Kidney tubule cell (primary cell): ENCODE data around the gene DOHH.

Experiments
- DNase-seq: peaks from one replicate; pipeline ENCODE4 v3.0.0-alpha.2; 2018; ENCODE audit warnings: low spot score

Gene DOHH, protein sequence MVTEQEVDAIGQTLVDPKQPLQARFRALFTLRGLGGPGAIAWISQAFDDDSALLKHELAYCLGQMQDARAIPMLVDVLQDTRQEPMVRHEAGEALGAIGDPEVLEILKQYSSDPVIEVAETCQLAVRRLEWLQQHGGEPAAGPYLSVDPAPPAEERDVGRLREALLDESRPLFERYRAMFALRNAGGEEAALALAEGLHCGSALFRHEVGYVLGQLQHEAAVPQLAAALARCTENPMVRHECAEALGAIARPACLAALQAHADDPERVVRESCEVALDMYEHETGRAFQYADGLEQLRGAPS

DNA sequence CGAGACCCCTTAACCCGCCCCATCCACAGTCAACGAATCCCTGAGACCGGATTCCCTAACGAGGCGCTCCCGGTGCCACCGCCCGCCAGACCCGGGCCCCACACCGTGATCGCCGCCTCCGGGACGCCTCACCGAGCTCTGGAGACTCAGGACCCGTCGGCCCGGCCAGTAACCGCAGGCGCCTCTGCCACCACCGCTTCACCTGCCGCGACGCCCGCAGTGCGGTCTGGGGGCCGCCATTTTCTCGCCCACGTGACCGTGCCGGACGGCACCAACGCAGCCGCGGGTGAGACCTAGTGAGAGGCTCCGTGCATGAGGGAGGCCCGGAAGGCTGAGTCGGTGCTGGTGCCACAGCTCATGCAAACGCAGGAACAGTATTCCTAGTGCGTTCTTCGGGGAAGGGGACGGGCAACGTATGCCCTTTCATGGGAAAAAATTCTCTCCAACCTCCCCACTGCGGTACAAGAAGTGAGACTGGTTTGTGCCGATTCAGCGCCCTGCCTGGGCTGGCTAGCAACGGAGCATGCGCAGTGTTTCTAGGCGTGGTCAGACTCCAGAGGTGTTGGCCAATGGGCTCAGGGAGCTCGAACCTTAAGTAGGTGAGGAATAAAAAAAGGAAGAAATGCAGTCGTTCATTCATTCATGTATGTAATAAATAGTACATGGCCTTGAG lies at the start of gene DOHH:
Gene DOHH, minus strand, starts transcription at position 246 of the 673 bp plus-strand sequence. CDS start 3,860 bp downstream, outside the sequence.
- peak; percentile 97 for DNase-seq

DNA sequence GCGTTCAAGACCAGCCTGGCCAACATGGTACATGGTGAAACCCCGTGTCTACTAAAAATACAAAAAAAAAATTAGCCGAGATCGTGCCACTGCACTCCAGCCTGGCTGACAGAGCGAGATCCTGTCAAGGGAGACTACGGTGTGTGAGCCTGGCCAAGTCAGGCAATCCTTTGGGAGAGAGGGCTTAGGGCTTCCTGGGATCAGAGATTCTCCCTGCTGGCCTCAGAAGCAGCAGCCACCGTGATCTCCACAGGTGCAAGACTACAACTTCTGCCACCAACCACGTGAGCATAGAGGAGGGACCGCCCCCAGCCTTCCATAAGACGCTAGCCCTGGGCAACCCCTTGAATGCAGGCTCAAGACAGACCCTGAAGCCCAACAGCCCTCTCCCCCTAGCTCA lies 49.3 kb upstream of the DOHH start:
- DNase-seq: no peak

DNA sequence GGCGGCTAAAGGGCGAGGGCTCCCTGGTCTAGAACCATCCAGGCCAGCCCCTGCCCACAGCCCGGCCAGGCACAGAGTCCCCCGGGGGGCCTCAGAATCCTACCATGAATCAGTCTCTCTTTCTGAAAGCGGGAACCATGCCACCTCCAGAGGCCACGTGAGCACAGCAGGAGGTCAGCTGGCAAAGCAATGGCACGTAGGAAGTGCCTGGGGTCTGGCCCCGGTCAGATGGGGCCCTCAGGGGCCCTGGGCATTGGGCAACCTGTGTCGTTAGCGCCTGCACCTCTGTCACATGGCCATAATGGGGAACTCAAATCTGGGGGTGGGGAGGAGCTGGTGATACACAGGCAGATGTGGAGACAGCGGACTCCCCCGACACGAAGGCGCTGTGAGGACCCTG lies 48.1 kb upstream of the DOHH start:
- no peak for DNase-seq

GRCh38 chr19:3547767-3548282 lies 47.4 kb upstream of the DOHH start:
- DNase-seq: no peak

DNA sequence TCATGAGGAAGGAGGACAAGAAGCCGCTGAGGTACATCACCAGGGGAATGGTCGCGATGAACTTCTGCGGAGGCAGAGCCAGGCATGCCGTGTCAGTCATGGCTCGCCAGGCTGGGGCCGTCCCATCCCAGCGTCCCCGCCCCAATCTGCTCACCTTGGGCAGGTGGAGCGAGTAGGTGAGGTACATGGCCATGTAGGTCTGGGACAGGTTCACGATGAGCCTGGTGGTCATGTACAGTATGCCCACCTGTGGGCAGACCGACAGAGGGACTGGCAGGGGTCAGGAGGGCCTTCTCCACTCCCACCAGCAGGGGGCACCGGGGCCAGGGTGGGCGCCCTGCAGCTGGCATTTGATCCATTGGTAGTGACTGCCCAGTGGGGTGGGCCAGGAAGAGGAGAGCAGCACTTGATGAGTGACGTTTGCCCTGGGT lies 46.8 kb upstream of the DOHH start:
- no peak for DNase-seq

- DNase-seq: no peak
Observed at GRCh38 chr19:3546119-3546518, 45.6 kb upstream of the DOHH start.

- DNase-seq: no peak
Observed at GRCh38 chr19:3545669-3546034, 45.2 kb upstream of the DOHH start.

DNA sequence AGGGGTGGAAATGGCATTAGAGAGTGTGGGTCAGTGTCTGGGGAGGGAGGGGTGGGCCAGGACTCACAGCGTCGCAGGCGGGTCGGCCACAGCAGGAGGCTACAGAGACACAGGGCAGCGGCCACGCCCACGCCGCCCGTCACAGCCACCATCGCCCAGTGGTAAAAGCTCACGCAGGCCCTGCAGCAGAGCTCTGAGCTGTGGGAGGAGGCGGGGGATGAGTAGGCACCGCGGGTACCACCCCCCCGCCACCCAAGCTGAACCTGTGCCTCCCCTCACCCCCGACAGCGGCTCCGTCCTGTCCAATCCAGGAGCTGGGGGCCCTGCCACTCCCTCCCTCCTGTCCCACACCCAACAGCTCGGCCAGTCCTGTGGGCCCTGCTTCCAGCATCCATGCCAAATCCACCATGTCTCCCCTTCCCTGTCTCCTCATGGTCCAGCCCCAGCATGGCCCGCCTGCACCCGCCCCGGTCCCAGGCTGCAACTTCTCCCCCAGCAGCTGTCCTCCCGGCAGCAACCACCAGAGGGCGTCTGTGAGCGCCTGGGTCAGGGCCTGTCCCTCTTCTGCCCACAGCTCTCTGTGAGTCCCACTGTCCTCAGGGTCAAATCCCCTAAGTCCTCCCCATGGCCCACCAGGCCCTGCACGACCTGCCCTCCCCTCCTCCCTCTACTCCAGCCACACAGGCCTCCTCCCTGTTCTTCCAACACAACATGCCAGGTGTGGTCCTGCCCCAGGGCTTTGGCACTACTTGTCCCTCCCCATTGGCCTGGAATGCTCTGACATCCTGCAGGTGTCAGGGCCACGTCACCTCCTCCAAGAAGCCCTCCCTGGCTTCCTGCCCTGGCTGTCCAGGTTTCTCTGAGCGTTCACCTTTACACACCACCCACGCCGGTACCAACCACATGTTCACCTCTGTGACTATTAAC lies 44.5 kb upstream of the DOHH start:
- peak; percentile 65 for DNase-seq

DNA sequence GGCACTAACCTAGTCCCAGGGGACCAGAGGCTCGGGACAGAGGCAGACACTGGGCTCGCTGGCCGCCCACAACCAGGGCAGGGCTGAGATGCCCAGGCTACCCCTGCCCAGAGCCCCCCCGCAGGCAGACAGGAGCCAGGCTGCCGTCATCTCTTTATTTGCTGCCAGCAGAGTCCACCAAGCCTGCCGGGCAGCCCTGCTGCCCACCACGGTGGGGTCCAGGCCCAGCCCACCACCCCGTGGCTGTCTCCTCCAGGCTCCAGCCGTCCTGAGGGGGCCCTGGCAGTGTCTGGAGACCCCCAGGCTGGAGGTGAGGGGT lies 43.5 kb upstream of the DOHH start:
- DNase-seq: no peak

GRCh38 chr19:3543150-3544057 lies 42.9 kb upstream of the DOHH start:
- no peak for DNase-seq

GRCh38 chr19:3539756-3540118 lies 39.3 kb upstream of the DOHH start:
- no peak for DNase-seq

DNA sequence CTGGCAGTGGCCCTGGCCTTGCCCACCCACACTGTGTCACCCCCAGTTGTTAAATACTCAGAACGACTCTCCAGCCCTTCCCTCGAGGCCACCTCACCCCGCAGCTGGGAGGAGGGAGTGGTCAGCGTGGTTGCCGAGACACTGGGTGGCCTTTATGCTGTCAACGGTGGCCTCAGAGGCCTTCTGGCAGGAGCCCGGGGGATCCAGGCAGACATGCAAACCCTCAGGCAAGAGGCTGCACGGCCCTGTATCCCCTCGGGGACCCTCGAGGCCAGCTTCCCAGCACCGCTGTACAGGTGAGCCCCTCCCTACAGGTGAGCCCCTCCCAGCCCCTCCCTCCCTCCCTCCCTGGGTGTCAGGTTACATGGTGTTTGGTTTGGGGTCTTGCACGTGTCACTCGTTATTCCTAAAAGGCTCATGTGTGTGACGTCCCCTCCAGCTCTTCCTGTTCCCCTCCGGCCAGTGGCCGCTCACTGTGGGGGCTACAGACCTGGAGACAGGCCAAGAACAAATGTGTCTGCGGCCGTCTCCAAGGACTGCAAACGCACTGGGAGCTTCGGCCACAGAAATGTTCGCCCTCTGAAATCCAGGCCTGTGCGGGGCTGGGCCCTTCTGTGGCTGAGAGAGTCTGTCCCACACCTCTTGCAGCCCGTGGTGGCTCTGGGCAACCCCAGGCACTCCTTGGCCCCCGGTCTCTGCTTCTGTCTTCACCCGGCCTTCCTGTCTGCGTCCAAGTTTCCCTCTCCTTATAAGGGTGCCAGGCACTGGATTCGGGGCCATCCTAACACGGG lies 38.7 kb upstream of the DOHH start, which contains the start of gene TEKTIP1:
Gene TEKTIP1, plus strand, starts transcription at position 210 of the 791 bp plus-strand sequence. Its CDS starts 4 bp downstream, at position 214.
- no peak for DNase-seq

- no peak for DNase-seq
Observed at GRCh38 chr19:3538258-3538929, 37.9 kb upstream of the DOHH start.

GRCh38 chr19:3537438-3538240 lies 37.2 kb upstream of the DOHH start:
- no peak for DNase-seq

- no peak for DNase-seq
Observed at GRCh38 chr19:3537101-3537437, 36.6 kb upstream of the DOHH start.

- DNase-seq: no peak
Observed at GRCh38 chr19:3536429-3537100, 36.1 kb upstream of the DOHH start.

- no peak for DNase-seq
Observed at GRCh38 chr19:3535981-3536380, 35.5 kb upstream of the DOHH start.

GRCh38 chr19:3535563-3535965 lies 35.1 kb upstream of the DOHH start:
- DNase-seq: no peak

DNA sequence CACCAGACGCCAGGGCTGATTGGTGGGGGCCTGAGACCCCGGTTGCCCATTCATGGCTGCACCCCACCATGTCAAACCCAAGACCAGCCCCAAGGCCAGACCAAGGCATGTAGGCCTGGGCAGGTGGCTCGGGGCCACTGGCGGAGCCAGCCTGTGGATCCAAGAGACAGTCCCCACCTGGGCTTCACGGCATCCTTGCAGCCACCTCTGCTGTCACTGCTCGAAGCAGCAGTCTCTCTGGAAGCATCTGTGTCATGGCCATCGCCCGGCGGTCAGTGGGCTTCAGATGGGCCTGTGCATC lies 34.7 kb upstream of the DOHH start:
- DNase-seq: no peak
